ENCODE data around the gene SLC22A31.

GRCh38 chr16:89174055-89174827 is 26.1 kb downstream of the SLC22A31 start:
- TF ChIP-seq CTCF (IDR thresholded peaks at IDR 0.05 in 8 of 11, conservative IDR thresholded peaks at IDR 0.05 in 3 of 11) (no peak), POLR2AphosphoS5 (IDR thresholded peaks at IDR 0.05) (no peak)

All from spleen (tissue), 7 donors.